Activated CD4-positive, alpha-beta T cell treated with anti-CD3 and anti-CD28 coated beads, Interleukin-2, Interleukin-6, amounts not matched to agents 100 ng/mL and 50 ng/mL, durations not matched to agents 16 hours and 8 hours (primary cell): ENCODE results near the gene GRB10.

ENCODE experiments used
- DNase-seq: peaks from one replicate; pipeline ENCODE4 v3.0.0-alpha.2; 2020

The GRB10 gene

GRCh38 chr7:50651271-50651989 lies 131.3 kb downstream of the GRB10 start:
- no peak for DNase-seq

GRCh38 chr7:50650057-50650664 lies 132.5 kb downstream of the GRB10 start:
- DNase-seq = no peak

GRCh38 chr7:50649259-50649885 lies 133.3 kb downstream of the GRB10 start:
- no peak for DNase-seq

DNA sequence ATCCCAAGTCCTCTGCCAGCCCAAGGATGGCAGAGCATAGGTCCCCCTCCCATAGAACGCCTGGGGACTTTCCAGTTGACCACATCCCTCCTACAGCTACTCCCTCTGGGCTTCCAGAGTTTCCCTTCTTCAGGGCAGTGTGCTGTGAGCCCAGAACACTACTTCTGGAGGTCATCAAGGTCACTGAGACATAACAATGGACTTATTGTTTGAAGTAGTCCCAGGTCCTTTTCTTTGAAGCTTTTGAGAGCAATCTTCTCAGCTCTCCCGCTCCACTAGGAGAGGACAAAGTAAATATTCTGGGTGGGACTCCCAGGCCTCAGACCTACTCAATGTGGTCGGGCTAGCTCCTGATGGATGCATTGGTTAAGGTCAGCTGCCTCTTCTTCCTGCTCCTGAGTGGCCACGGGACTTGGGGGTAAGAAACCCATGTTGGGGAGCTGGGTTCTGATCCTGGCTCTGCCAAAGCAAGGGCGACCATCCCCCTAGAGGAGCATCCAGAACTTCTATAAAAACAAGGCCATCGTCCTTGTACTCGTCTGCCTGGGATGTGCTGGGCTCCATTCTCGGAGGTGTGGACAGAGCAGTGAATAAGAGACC lies 134.0 kb downstream of the GRB10 start:
- no peak for DNase-seq

GRCh38 chr7:50648076-50648475 lies 134.6 kb downstream of the GRB10 start:
- DNase-seq = no peak

GRCh38 chr7:50647286-50647980 lies 135.3 kb downstream of the GRB10 start:
- DNase-seq = no peak

GRCh38 chr7:50646069-50646468 lies 136.6 kb downstream of the GRB10 start:
- no peak for DNase-seq

DNA sequence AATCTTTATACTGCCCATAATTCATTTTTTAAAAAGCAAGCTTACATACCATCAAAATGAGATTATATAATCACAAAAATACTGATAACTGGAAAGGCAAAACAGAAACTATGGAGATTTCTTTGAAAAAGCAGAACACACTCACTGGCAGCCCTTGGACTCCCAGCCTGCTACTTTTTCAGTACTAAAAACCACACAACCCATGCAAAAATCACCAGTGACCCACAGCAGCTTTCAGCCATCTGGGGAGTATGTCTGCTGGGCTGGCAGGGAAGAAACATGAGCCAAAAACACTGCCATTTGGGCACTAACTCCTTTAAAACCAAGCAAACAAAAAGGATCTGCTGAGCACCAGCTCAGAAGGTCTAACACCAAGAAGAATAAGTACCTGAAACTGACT lies 137.5 kb downstream of the GRB10 start:
- no peak for DNase-seq

DNA sequence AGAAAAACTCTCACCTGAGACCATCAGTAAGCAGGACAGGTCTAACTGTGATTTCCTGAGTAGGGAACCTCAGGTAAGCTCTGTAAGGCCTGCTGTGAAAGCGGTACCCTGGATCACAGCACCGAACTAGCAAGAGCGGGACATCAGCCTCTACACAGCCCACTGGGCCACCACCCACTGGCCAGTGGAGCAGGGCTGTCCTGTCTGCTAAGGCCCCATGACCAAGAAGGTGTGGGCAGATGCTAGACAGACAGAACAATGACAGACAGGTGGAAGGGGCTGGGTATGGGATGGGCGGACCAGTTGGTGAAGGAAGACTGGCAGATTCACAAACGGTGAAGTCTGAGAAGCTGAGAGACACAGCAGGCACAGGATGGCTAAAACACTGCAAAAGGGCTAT lies 138.1 kb downstream of the GRB10 start:
- no peak for DNase-seq

DNA sequence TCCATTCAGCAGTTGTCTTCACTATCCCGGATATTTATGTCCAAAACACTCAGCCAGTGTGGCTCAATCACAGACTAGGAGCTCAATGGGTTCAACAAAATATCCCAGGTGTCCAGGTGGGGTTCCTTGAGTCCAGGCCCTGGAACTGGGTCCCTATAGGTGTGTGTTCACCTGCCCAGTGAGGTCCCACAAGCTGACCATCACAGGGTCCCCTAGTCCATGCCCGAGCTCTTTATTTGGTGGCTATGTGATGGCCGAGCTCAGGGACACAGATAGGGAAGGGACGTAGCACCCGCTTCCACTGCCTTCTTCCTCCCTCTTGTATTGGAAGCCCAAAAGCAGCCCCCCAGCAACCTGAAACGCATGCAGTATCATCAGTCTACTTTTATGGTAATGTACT lies 138.6 kb downstream of the GRB10 start:
- DNase-seq = no peak

DNA sequence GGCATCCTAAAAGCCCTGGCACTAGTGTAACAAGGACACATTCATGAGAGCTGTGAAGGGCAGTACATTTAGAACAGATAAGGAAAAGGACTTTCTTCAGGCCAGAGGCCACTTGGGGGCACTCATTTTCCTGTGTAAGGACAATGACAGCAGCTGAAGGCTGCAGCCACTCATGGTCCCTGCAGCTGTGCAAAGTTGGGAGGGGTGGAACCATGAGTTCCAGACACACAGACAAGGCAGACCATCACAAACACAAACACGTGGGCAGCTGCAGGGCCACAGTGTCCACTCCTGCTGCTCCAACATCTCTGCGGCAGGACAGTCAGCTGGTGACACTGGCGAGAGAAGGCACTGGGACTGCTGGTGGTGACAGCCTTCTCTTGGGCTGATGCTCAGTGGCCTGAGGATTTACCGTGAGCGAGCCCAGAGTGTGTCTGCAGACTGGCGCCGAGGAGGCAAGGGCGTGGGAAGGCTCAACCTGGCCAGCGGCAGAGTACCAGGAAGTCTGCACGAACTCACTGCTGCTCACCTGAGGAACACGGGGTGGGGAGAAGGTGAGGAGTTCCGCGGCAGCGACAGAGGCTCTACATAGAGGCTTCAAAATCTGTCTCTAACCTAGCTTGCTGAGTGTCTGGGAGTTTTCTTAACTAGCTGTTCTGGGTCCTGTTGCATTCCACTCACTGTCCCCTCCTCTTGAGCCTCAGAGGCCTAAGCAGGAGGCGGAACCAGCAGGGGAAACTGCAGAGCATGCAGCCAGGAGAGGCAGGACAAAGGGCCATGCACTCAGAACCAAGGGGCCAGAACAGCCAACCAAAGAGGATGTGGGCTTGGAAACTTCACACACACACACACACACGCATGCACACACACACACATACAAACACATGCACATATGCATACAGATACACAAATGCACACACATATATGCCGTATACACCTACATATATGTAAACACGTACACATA lies 141.0 kb downstream of the GRB10 start:
- no peak for DNase-seq

DNA sequence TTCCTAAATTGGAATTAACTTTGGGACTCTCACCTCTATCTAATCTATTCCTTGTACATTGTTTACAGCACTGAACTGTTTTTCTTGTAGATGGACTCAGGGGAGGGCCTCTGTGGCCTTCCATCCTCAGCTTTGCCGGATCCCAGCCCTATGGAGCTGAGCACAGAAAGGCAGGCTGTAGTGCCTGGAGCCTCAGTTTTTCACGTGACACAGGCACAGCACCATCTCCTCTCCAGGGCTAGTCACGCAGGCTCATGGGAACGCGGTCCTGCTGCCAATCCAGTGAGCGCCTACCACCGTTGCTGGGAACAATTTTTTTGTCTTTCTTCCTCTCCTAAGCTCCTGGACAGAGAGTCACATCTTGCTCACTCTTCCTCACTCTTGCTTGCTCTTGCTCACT lies 141.9 kb downstream of the GRB10 start:
- no peak for DNase-seq

DNA sequence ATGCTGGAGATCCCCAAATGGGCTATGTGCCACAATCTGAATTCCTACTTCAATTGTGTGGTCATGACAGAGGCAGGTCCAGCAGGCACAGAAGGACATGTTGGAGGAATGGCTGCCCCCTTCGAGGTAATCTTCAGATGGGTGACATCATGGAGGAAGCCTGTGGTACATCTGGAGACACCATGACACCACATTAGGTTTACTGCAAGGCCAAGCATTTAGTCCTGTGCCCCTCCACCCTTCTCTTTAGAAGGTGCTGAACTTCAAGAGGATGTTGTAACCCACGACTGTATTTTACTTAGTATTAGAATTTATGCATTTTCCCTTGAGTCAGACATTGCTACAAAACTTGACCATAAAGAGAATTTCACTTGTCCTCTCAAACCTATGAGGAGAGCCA lies 142.4 kb downstream of the GRB10 start:
- no peak for DNase-seq

DNA sequence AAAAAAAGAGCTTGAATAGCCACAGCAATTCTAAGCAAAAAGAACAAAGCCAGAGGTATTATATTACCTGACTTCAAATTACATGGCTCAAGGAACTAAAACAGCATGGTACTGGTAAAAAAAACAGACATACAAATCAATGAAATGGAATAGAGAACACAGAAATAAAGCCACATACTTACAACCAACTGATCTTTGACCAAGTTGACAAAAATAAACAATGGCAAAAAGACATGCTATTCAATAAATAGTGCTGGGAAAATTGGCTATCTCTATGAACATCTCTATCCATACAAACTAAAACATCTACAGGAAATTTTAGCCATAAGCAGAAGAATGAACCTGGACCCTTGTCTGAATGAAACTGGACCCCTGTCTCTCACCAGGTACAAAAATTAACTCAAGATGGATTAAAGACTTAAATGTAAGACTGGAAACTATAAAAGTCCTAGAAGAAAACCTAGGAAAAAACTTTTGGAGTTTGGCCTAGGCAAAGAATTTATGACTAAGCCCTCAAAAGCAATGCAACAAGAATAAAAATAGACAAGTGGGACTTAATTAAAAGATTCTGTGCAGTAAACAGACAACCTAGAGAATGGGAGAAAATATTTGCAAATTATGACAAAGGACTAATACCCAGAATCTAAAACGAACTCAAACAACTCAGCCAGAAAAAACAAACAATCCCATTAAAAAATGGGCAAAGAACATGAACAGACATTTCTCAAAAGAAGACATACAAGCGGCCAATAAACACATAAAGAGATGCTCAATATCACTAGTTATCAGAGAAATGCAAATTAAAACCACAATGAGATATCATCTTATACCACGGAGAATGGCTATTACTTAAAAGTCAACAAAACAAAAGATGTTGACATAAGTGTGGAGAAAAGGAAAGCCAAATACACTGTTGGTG lies 144.7 kb downstream of the GRB10 start:
- DNase-seq = no peak

GRCh38 chr7:50634378-50634777 lies 148.3 kb downstream of the GRB10 start:
- DNase-seq = no peak

DNA sequence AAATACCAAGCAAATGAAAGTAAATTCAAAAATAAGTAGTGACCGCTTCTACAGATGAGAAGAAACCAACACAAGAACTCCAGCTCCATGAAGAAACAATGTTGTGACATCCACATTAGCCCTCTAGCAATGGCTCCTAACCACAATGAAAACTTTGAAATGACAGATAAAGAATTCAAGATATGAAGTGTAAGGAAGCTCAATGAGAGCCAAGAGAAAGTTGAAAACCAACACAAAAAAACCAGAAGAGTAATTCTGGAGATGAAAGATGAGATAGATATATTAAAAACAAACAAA lies 149.3 kb downstream of the GRB10 start:
- no peak for DNase-seq

DNA sequence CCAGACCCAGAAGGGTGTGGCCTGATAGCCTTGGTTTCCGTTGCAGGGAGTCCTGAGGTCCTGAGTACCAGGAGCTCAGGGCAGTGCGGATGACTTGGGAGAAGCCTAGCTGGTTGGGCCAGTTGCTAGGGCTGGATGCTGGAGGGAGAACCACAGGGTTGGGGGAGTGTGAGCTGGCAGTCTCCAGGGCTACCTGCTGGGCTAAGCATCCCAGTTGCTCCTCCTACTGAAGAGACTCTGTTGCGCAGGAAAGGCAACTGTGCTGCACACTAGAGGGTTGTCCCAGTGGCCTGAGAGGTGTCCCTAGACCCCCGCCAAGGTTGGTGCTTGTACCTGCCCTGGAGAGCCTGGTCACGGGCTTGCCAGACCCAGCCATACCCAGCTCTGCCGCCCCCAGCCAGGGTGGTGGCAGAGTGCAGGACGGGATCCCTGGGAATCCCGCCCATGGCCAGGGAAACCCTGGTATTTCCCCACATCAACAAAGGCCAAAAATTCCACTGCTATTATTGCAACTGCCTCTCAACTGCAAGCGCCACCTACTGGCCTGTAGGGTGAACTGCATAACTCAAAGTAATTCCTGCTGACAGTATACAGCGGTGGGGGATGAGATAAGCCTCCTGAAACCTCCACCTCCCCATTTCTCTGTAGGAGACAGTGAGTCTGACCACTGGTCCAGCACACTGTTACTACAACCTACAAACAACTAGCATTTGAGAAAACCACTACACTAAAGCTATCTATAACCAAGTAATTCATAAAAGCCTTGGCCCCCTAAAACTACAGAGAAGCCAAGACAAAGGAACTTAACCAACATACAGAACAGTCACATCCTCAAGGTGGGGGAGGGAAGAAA lies 149.9 kb downstream of the GRB10 start:
- peak; percentile 72 for DNase-seq

DNA sequence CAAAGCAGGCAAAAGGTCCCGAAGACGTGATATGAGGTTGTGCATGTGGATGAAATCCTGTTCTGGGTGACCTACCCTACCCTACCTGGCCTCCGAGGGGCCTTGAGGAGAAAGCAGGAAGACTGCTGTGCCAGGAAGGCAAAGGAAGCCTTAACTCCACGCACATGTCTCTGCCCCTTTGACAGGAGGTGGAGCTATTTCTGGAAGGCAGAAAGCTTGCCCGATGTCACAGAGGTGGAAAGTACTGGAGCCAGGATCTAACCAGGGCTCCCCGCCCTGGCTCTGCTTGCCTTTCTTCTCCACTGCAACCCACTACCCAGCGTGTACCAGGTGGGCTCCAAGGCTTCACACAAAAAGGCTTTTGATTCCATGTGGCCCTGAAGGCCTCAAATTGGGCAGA lies 151.1 kb downstream of the GRB10 start:
- DNase-seq = no peak

DNA sequence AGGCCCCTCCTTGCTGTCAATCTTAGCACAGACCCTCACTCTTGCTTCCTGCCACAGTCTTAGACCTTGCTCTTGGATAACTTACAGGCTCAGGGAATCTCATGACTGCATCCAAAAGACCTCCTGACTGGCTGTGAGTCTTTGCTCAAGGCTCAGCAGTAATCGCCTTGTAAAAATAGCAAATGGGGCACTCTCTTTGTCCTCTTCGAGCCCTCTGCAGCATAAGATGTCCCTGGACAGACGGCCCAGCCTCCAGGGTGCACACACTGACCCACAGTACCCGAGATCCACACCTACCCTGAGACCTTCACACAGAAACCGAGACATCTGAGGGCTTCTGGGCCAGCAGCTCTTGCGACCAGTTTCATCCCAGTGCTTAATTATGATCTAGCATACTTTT lies 151.6 kb downstream of the GRB10 start:
- no peak for DNase-seq

DNA sequence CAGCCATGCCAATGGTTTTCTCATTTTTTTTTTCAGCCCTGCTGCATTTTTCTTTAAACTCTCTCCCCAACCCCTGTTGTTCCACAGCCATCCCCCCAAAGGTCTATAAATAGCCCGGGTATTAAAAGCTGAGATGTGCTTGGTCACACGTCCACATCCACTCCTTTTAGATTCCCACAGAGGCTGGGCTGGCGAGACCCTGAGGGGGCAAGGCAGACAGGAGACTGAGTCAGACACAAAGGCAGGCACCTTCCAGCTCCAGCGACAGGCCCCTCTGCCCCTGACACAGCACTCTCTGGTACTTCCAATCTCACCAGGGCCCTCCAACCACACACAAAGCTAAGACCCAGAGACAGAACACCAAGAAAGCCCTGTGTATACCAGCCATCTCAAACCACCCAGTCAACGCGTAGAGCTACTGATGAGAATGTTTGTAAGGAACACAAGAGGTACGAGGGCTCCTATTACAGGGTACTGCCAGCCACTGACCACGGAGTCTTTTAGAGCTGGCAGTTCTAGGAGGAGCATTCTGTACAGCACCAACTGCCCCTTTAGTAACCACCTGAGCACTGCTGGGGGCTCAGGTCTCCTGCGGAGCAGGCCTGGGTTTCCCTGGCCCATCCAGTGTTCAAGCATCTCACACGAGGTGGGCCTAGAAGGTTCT lies 153.3 kb downstream of the GRB10 start:
- no peak for DNase-seq
